Liver (tissue), 9 donors: ENCODE data around the gene C6orf163. TPM values are rescaled to one million over a fixed set of nuclear protein-coding genes. Genes with fewer than 3 reads are reported as not detected.

Experiments used
- DNase-seq: peaks from one replicate; pipeline ENCODE4 v3.0.0-alpha.2; 2017; ENCODE audit warnings: low spot score
- H3K27ac ChIP-seq, 2 donors: one replicate each; pipeline ENCODE4 v1.7.0; 2013; ENCODE audit warnings: inconsistent platforms in 2 of 2, low read length in 2 of 2, control low read depth in 1 of 2, low read depth in 1 of 2, mild to moderate bottlenecking in 1 of 2
- H3K27me3 ChIP-seq, 4 donors: one replicate each; pipeline versions ENCODE4 v1.6.1 to v1.7.0; 2013; ENCODE audit warnings: low read length in 3 of 4, inconsistent platforms in 1 of 4, mild to moderate bottlenecking in 1 of 4, moderate library complexity in 1 of 4; ENCODE audit not compliant: control insufficient read depth in 4 of 4, insufficient read depth in 4 of 4
- H3K36me3 ChIP-seq, 4 donors: one replicate each; pipeline versions ENCODE4 v1.6.1 to v1.7.0; 2013; ENCODE audit warnings: low read length in 3 of 4, mild to moderate bottlenecking in 3 of 4, low read depth in 1 of 4, moderate library complexity in 1 of 4; ENCODE audit not compliant: control insufficient read depth in 4 of 4, insufficient read depth in 3 of 4
- H3K4me1 ChIP-seq, 4 donors: one replicate each; pipeline versions ENCODE4 v1.6.1 to v1.7.0; 2013; ENCODE audit warnings: low read length in 3 of 4, mild to moderate bottlenecking in 3 of 4, moderate library complexity in 1 of 4; ENCODE audit not compliant: control insufficient read depth in 4 of 4, insufficient read depth in 4 of 4
- H3K4me3 ChIP-seq, 3 donors: one replicate each; pipeline versions ENCODE4 v1.6.1 to v1.7.0; 2013; ENCODE audit warnings: low read length in 3 of 3, control low read depth in 1 of 3, low read depth in 1 of 3, mild to moderate bottlenecking in 1 of 3
- H3K9ac ChIP-seq, 2 donors: one replicate each; pipeline ENCODE4 v1.7.0; 2013; ENCODE audit warnings: low read length in 2 of 2, mild to moderate bottlenecking in 2 of 2, moderate library complexity in 2 of 2, control low read depth in 1 of 2, low read depth in 1 of 2
- H3K9me3 ChIP-seq, 4 donors: one replicate each; pipeline versions ENCODE4 v1.6.1 to v1.7.0; 2013; ENCODE audit warnings: low read length in 3 of 4; ENCODE audit not compliant: control insufficient read depth in 4 of 4
- ATF3 ChIP-seq: IDR thresholded peaks from 2 replicates; pipeline ENCODE4 v1.6.1; 2016; ENCODE audit warnings: antibody characterized with exemption
- EGR1 ChIP-seq, 2 donors: IDR thresholded peaks; 2 replicates each; pipeline ENCODE4 v1.6.1; 2016 to 2018; ENCODE audit warnings: antibody characterized with exemption in 2 of 2, low read depth in 2 of 2
- FOXA1 ChIP-seq: IDR thresholded peaks from 2 replicates; pipeline ENCODE4 v1.6.1; 2016; ENCODE audit warnings: antibody characterized with exemption
- FOXA2 ChIP-seq: IDR thresholded peaks from 2 replicates; pipeline ENCODE4 v1.6.1; 2016; ENCODE audit warnings: antibody characterized with exemption
- GABPA ChIP-seq, 2 donors: IDR thresholded peaks in 1 of 2; conservative IDR thresholded peaks in 1 of 2; 2 replicates each; pipeline ENCODE4 v1.6.1; 2016; ENCODE audit warnings: antibody characterized with exemption in 2 of 2, mild to moderate bottlenecking in 1 of 2, moderate library complexity in 1 of 2
- HNF4A ChIP-seq, 2 donors: conservative IDR thresholded peaks; 2 replicates each; pipeline ENCODE4 v1.6.1; 2016; ENCODE audit warnings: antibody characterized with exemption in 2 of 2, mild to moderate bottlenecking in 2 of 2
- HNF4G ChIP-seq: IDR thresholded peaks from 2 replicates; pipeline ENCODE4 v1.6.1; 2016; ENCODE audit warnings: antibody characterized with exemption
- JUND ChIP-seq, 2 donors: IDR thresholded peaks; 2 replicates each; pipeline ENCODE4 v1.6.1; 2016; ENCODE audit warnings: antibody characterized with exemption in 2 of 2
- MAX ChIP-seq: IDR thresholded peaks from 2 replicates; pipeline ENCODE4 v1.6.1; 2016; ENCODE audit warnings: antibody characterized with exemption
- NR2F2 ChIP-seq: IDR thresholded peaks from 2 replicates; pipeline ENCODE4 v1.6.1; 2016; ENCODE audit warnings: antibody characterized with exemption
- RAD21 ChIP-seq, 2 donors: IDR thresholded peaks; 2 replicates each; pipeline ENCODE4 v1.6.1; 2016; ENCODE audit warnings: antibody characterized with exemption in 2 of 2, mild to moderate bottlenecking in 2 of 2
- REST ChIP-seq: IDR thresholded peaks from 2 replicates; pipeline ENCODE4 v1.6.1; 2016; ENCODE audit warnings: antibody characterized with exemption, mild to moderate bottlenecking
- RXRA ChIP-seq, 2 donors: IDR thresholded peaks; 2 replicates each; pipeline ENCODE4 v1.6.1; 2017 to 2018; ENCODE audit warnings: antibody characterized with exemption in 2 of 2, mild to moderate bottlenecking in 1 of 2
- SP1 ChIP-seq: IDR thresholded peaks from 2 replicates; pipeline ENCODE4 v1.6.1; 2018; ENCODE audit warnings: antibody characterized with exemption, mild to moderate bottlenecking
- TAF1 ChIP-seq: conservative IDR thresholded peaks from 2 replicates; pipeline ENCODE4 v1.6.1; 2016; ENCODE audit warnings: antibody characterized with exemption, mild to moderate bottlenecking
- YY1 ChIP-seq: IDR thresholded peaks from 2 replicates; pipeline ENCODE4 v1.6.1; 2016; ENCODE audit warnings: antibody characterized with exemption, mild to moderate bottlenecking
- ZBTB33 ChIP-seq: IDR thresholded peaks from 2 replicates; pipeline ENCODE4 v1.6.1; 2016; ENCODE audit warnings: antibody characterized with exemption
- WGBS: extraction: QIAGEN DNeasy Blood & Tissue Kit; methylation state at CpG from one replicate; pipeline ENCODE4 v1.1.7; 2013; 5-methylcytosine and 5-hydroxymethylcytosine counted together
- polyA plus RNA-seq, 2 donors: library from polyadenylated mRNA; stranded (reverse) in 1 of 2; unstranded in 1 of 2; fragments of 200-250 nt in 1 of 2; fragments of >200 nt in 1 of 2; fragmentation: Nextera tagmentation in 1 of 2; extraction: Ambion mirVana in 1 of 2; gene quantifications; one replicate each; pipeline versions ENCODE4 v1.2.1 to v1.2.3, GENCODE V29; 2013 to 2015
- total RNA-seq, 2 donors: library from RNA; depleted of rRNA; stranded (reverse); fragments of >200 nt; gene quantifications; one replicate each; pipeline ENCODE4 v1.2.3, GENCODE V29; 2014
- TF ChIP-seq, protein P1 (sequence below): fragments of 150-350 bp; IDR thresholded peaks from 2 replicates; pipeline ENCODE4 v1.5.1; 2017; ENCODE audit warnings: improper control_type of control experiment, low read depth, low read length; ENCODE audit not compliant: missing input control
- donor health status: healthy.
- donor health status: healthy.
- donor health status: healthy.
- donor health status: healthy.
- donor health status: healthy.

C6orf163 gene
- total and polyA plus RNA-seq, 4 donors: 0.09 to 3.0 (median 0.67) TPM

DNA sequence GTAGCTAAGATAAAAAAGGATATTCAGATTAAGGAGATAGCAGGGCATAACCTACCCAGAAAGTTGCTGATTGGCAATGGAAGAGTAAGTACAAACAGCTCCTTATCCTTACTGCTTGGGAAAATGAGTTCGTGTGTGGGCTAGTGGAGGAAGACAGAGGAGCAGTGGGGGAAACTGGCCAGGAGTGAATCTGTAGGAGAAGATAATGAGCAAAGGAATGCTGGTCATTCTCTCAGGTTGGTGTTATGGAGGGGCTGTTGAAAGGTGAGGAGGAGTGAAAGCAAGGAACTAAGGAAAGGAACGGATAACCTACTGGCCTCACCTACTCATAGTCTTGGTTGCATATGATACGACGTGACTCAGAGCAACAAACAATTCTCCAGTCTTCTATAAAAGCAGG lies 8.2 kb upstream of the C6orf163 start:
- Histone ChIP-seq H3K27ac (no peak overlapping the region), H3K9me3 (no peaks in the 10 kb centered on the region), H3K9ac (no peak overlapping the region), H3K36me3 (peaks cover 0 to 2% (median 0%) of the 10 kb centered on the region in 4 donors), H3K27me3 (no peaks in the 10 kb centered on the region), H3K4me1 (peaks cover 0 to 2% (median 0%) of the 10 kb centered on the region in 4 donors), H3K4me3 (no peak overlapping the region)
- 95% methylated on average over 4 of the region's 4 CpGs for WGBS
- no peak for TF ChIP-seq GABPA (IDR thresholded peaks at IDR 0.05 in 1 of 2, conservative IDR thresholded peaks at IDR 0.05 in 1 of 2)
- TF ChIP-seq, protein P1, sequence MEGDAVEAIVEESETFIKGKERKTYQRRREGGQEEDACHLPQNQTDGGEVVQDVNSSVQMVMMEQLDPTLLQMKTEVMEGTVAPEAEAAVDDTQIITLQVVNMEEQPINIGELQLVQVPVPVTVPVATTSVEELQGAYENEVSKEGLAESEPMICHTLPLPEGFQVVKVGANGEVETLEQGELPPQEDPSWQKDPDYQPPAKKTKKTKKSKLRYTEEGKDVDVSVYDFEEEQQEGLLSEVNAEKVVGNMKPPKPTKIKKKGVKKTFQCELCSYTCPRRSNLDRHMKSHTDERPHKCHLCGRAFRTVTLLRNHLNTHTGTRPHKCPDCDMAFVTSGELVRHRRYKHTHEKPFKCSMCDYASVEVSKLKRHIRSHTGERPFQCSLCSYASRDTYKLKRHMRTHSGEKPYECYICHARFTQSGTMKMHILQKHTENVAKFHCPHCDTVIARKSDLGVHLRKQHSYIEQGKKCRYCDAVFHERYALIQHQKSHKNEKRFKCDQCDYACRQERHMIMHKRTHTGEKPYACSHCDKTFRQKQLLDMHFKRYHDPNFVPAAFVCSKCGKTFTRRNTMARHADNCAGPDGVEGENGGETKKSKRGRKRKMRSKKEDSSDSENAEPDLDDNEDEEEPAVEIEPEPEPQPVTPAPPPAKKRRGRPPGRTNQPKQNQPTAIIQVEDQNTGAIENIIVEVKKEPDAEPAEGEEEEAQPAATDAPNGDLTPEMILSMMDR: no peak
- TF ChIP-seq REST: no peak
- TF ChIP-seq JUND (IDR thresholded peaks at IDR 0.05): no peak
- no peak for TF ChIP-seq FOXA1
- no peak for TF ChIP-seq MAX
- TF ChIP-seq YY1: no peak
- no peak for TF ChIP-seq HNF4A (conservative IDR thresholded peaks at IDR 0.05)
- no peak for TF ChIP-seq HNF4G
- DNase-seq: no peak

GRCh38 chr6:87340230-87340629 lies 4.4 kb upstream of the C6orf163 start:
- H3K36me3 ChIP-seq: peaks cover 0 to 3% (median under 1%) of the 10 kb centered on the region in 4 donors
- H3K4me3 ChIP-seq: no peak overlapping the region
- peaks cover 0 to 2% (median 0%) of the 10 kb centered on the region in 4 donors for H3K4me1 ChIP-seq
- H3K9me3 ChIP-seq: no peaks in the 10 kb centered on the region
- H3K9ac ChIP-seq: no peak overlapping the region
- no peak overlapping the region for H3K27ac ChIP-seq
- DNase-seq: no peak
- whole genome bisulfite sequencing: 95% methylated on average over 4 of the region's 4 CpGs
- no peaks in the 10 kb centered on the region for H3K27me3 ChIP-seq
- TF ChIP-seq REST (no peak), ATF3 (no peak), RAD21 (IDR thresholded peaks at IDR 0.05) (no peak), FOXA2 (no peak), YY1 (no peak), SP1 (no peak), ZBTB33 (no peak), RXRA (IDR thresholded peaks at IDR 0.05) (no peak), HNF4A (conservative IDR thresholded peaks at IDR 0.05) (no peak), MAX (no peak), EGR1 (IDR thresholded peaks at IDR 0.05; ENCODE audit: low read depth in 2 of 2) (no peak), TAF1 (no peak), JUND (IDR thresholded peaks at IDR 0.05) (no peak), HNF4G (no peak), NR2F2 (no peak), FOXA1 (no peak)
- TF ChIP-seq, protein P1: no peak
